Loucy (cell line): ENCODE results near the gene CDS1.

ENCODE experiments used
- H2AFZ ChIP-seq: fragments of 200-600 bp; sonication (generic); 2 replicates; pipeline ENCODE4 v1.6.0; 2016; ENCODE audit warnings: antibody characterized with exemption, mild to moderate bottlenecking, low read length, moderate library complexity
- H3F3A ChIP-seq: fragments of 200-600 bp; 2 replicates; pipeline ENCODE4 v1.6.0; 2016; ENCODE audit warnings: antibody characterized with exemption, low read depth, mild to moderate bottlenecking
- H3K27me3 ChIP-seq: fragments of 200-600 bp; sonication (generic); 2 replicates; pipeline ENCODE4 v1.6.1; 2014; ENCODE audit warnings: low read length, mild to moderate bottlenecking; ENCODE audit not compliant: insufficient read depth, poor library complexity, severe bottlenecking
- H3K36me3 ChIP-seq: fragments of 200-600 bp; sonication (generic); 2 replicates; pipeline ENCODE4 v1.6.1; 2016; ENCODE audit warnings: low read length; ENCODE audit not compliant: insufficient read depth
- H3K4me1 ChIP-seq: fragments of 200-600 bp; sonication (generic); 2 replicates; pipeline ENCODE4 v1.5.1; 2014; ENCODE audit warnings: low read length, mild to moderate bottlenecking; ENCODE audit not compliant: insufficient read depth, poor library complexity, severe bottlenecking
- H3K4me2 ChIP-seq: fragments of 200-600 bp; sonication (generic); 2 replicates; pipeline ENCODE4 v1.6.0; 2014; ENCODE audit warnings: antibody characterized with exemption, low read length, low read depth, mild to moderate bottlenecking; ENCODE audit not compliant: poor library complexity, severe bottlenecking
- H3K4me3 ChIP-seq: fragments of 200-600 bp; sonication (generic); 2 replicates; pipeline ENCODE4 v1.5.1; 2014; ENCODE audit warnings: low read length, mild to moderate bottlenecking, mixed read lengths; ENCODE audit not compliant: poor library complexity, severe bottlenecking
- H3K79me2 ChIP-seq: fragments of 200-600 bp; sonication (generic); 2 replicates; pipeline ENCODE4 v1.6.1; 2014; ENCODE audit warnings: low read length; ENCODE audit not compliant: insufficient read depth
- H3K9ac ChIP-seq: fragments of 200-600 bp; sonication (generic); 2 replicates; pipeline ENCODE4 v1.6.0; 2014; ENCODE audit warnings: mild to moderate bottlenecking, low read depth, low read length, moderate library complexity; ENCODE audit not compliant: poor library complexity, severe bottlenecking
- H3K9me2 ChIP-seq: fragments of 200-600 bp; sonication (generic); replicated peaks from 2 replicates; pipeline ENCODE4 v1.6.1; 2016; ENCODE audit warnings: low read depth, low read length, mixed read lengths
- H3K9me3 ChIP-seq: fragments of 200-600 bp; sonication (generic); 2 replicates; pipeline ENCODE4 v1.6.1; 2014; ENCODE audit warnings: mild to moderate bottlenecking, antibody characterized with exemption, low read length, low read depth; ENCODE audit not compliant: insufficient read depth
- H4K20me1 ChIP-seq: fragments of 200-600 bp; sonication (generic); 2 replicates; pipeline ENCODE4 v1.6.0; 2014; ENCODE audit warnings: antibody characterized with exemption, low read length, mild to moderate bottlenecking; ENCODE audit not compliant: insufficient read depth, poor library complexity, severe bottlenecking
- EZH2phosphoT487 ChIP-seq: fragments of 200-600 bp; IDR thresholded peaks from 2 replicates; pipeline ENCODE4 v1.6.1; 2018; ENCODE audit warnings: antibody characterized with exemption, mild to moderate bottlenecking, moderate library complexity, borderline replicate concordance
- TF ChIP-seq, protein P1 (sequence below): fragments of 200-600 bp; sonication (generic); conservative IDR thresholded peaks from 2 replicates; pipeline ENCODE4 v1.5.1; 2014; ENCODE audit warnings: mild to moderate bottlenecking, antibody characterized with exemption, low read length

Gene CDS1

DNA sequence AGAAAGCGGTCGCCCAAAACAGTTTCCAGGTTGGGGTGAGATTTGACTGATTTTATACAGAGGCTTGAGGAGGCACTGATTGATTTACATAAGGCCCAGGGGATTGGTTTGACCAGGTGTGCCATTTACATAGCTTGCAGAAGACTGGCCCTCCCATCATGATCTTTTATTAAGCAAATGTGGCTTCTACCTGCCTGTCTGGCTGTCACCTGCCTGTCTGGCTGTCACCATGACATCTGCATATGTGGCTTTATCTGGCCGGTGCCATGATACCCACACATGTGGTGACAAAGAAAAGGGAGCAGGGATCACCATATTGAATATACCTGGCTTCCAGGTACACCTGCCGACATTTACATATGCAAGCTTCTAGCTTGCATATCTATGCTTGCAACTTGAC is 17.0 kb upstream of the CDS1 start:
- Histone ChIP-seq H3K4me2 (no peak overlapping the region), H3K4me3 (no peak overlapping the region), H3K9me3 (no peaks in the 10 kb centered on the region), H4K20me1 (no peaks in the 10 kb centered on the region), H3K36me3 (no peaks in the 10 kb centered on the region), H3K79me2 (no peaks in the 10 kb centered on the region), H3K4me1 (no peaks in the 10 kb centered on the region), H2AFZ (no peak overlapping the region), H3F3A (no peaks in the 10 kb centered on the region), H3K9ac (no peak overlapping the region), H3K9me2 (no peaks in the 10 kb centered on the region), H3K27me3 (no peaks in the 10 kb centered on the region)
- no peak for TF ChIP-seq EZH2phosphoT487
- TF ChIP-seq, protein P1, sequence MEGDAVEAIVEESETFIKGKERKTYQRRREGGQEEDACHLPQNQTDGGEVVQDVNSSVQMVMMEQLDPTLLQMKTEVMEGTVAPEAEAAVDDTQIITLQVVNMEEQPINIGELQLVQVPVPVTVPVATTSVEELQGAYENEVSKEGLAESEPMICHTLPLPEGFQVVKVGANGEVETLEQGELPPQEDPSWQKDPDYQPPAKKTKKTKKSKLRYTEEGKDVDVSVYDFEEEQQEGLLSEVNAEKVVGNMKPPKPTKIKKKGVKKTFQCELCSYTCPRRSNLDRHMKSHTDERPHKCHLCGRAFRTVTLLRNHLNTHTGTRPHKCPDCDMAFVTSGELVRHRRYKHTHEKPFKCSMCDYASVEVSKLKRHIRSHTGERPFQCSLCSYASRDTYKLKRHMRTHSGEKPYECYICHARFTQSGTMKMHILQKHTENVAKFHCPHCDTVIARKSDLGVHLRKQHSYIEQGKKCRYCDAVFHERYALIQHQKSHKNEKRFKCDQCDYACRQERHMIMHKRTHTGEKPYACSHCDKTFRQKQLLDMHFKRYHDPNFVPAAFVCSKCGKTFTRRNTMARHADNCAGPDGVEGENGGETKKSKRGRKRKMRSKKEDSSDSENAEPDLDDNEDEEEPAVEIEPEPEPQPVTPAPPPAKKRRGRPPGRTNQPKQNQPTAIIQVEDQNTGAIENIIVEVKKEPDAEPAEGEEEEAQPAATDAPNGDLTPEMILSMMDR: no peak

DNA sequence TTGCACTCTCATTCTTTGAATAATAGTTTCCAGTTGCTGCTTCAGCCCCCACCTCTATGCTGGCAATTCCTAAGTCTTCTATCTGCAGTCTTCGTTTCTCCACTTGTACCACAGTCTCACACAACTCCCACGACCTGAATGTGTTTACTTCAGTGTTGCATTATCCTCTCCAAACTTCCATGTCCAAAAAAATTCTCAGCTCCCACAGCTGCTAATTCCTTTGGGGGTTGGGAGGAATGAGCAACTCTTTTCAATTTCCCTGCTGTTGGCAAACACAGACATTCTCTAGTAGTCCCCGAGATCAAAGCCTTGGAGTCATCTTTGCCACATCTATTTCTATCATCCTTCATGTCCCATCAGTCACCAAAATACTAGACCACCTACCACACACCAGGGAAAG is 14.4 kb upstream of the CDS1 start:
- Histone ChIP-seq H2AFZ (no peak overlapping the region), H3K9me2 (no peaks in the 10 kb centered on the region), H3F3A (no peaks in the 10 kb centered on the region), H3K4me1 (no peaks in the 10 kb centered on the region), H3K79me2 (no peaks in the 10 kb centered on the region), H3K4me3 (no peak overlapping the region), H3K27me3 (no peaks in the 10 kb centered on the region), H3K36me3 (no peaks in the 10 kb centered on the region), H3K9ac (no peak overlapping the region), H4K20me1 (no peaks in the 10 kb centered on the region), H3K9me3 (no peaks in the 10 kb centered on the region), H3K4me2 (no peak overlapping the region)
- TF ChIP-seq, protein P1: no peak
- TF ChIP-seq EZH2phosphoT487: no peak

DNA sequence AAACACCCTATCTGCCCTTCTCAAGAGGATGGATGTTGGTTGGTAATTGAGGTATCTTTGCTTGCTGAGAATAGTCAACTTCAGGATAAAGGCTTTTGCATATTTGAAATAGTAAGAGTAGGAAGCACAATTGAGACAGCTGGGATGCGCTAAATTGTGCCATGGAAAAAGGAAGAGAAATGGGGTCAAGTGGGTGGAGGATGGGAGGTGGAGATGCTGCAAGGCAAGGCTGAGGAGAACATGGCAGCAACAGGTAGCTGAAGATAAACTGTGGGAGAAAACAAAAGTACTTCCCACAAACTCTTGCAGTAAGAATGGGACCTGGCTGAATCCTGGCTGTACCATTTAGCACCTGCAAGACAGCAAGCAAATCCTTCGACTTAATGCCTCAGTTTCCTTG is 13.9 kb upstream of the CDS1 start:
- TF ChIP-seq, protein P1: no peak
- no peak for TF ChIP-seq EZH2phosphoT487
- Histone ChIP-seq H3K4me2 (no peak overlapping the region), H3K27me3 (no peaks in the 10 kb centered on the region), H3K9ac (no peak overlapping the region), H3K9me2 (no peaks in the 10 kb centered on the region), H3F3A (no peaks in the 10 kb centered on the region), H3K36me3 (no peaks in the 10 kb centered on the region), H3K4me3 (no peak overlapping the region), H4K20me1 (no peaks in the 10 kb centered on the region), H3K79me2 (no peaks in the 10 kb centered on the region), H3K4me1 (no peaks in the 10 kb centered on the region), H2AFZ (no peak overlapping the region), H3K9me3 (no peaks in the 10 kb centered on the region)
